Measurements from ENCODE around the gene ARL5A.
"Not testable (repeated sequence)": the region's sequence is repeated elsewhere in the genome, so short reads cannot be mapped to it uniquely, and the experiment has no call there.

Gene ARL5A

DNA sequence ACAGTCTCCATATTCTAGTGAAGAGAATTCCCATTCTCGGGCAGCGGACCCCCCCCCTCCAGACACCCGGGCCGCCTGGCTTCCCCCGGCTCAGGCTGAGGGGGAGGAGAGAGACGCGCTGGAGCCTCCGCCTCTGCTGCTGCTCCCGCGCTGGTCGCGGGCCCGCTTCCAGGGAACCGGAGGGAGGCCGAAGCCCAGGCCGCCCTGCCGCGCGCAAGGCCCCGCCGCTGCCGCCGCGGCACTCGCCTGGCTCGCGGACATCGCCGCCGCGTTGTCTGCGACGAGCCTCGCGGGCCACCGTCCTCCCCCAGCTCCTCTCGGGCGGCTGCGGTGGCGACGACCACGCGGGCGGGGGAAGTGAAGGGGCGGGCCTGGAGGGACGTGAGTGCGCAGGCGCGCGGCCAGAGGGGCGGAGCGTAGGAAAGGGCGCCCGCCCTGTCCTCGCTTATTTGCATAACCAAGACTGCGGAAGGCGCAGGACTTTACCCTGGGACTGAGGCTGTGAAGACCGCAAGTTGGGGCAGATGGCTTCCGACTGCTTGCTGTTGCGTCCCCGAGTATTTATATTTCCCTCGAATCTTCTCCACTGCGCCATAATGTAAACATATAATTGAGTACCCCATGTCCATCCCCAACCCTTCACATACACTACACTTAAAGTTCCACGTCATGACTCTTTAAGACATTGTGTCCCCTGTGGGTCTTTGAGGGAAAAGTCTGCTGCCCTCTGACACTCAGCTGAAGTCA, at the start of gene ARL5A:
TSS of gene ARL5A (minus strand) at position 279 of the 747 bp plus-strand sequence. CDS start at position 34, 245 bp downstream.
- Histone ChIP-seq H3K4me3 (peak within 1 kb of the TSS; percentile 92), H3K27ac (peak within 1 kb of the TSS; percentile 81 to 95)
- TF ChIP-seq, protein P1, sequence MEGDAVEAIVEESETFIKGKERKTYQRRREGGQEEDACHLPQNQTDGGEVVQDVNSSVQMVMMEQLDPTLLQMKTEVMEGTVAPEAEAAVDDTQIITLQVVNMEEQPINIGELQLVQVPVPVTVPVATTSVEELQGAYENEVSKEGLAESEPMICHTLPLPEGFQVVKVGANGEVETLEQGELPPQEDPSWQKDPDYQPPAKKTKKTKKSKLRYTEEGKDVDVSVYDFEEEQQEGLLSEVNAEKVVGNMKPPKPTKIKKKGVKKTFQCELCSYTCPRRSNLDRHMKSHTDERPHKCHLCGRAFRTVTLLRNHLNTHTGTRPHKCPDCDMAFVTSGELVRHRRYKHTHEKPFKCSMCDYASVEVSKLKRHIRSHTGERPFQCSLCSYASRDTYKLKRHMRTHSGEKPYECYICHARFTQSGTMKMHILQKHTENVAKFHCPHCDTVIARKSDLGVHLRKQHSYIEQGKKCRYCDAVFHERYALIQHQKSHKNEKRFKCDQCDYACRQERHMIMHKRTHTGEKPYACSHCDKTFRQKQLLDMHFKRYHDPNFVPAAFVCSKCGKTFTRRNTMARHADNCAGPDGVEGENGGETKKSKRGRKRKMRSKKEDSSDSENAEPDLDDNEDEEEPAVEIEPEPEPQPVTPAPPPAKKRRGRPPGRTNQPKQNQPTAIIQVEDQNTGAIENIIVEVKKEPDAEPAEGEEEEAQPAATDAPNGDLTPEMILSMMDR (IDR thresholded peaks at IDR 0.05) = no peak
- peak; percentile 96 for DNase-seq (ENCODE audit: low spot score)

DNA sequence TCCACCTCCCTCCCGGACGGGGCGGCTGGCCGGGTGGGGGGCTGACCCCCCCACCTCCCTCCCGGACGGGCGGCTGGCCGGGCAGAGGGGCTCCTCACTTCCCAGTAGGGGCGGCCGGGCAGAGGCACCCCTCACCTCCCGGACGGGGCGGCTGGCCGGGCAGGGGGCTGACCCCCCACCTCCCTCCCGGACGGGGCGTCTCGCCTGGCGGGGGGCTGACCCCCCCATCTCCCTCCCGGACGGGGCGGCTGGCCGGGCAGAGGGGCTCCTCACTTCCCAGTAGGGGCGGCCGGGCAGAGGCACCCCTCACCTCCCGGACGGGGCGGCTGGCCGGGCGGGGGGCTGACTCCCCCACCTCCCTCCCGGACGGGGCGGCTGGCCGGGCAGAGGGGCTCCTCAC, 47.4 kb upstream of the ARL5A start:
- not testable (repeated sequence) for DNase-seq (ENCODE audit: low spot score); H3K4me3 ChIP-seq; H3K27ac ChIP-seq

- no peak overlapping the region for H3K27ac ChIP-seq
- no peak for DNase-seq (ENCODE audit: low spot score)
- TF ChIP-seq, protein P1 (IDR thresholded peaks at IDR 0.05) = no peak
These were observed 44.2 kb upstream of the ARL5A start for GRCh38 chr2:151872463-151872862.

DNA sequence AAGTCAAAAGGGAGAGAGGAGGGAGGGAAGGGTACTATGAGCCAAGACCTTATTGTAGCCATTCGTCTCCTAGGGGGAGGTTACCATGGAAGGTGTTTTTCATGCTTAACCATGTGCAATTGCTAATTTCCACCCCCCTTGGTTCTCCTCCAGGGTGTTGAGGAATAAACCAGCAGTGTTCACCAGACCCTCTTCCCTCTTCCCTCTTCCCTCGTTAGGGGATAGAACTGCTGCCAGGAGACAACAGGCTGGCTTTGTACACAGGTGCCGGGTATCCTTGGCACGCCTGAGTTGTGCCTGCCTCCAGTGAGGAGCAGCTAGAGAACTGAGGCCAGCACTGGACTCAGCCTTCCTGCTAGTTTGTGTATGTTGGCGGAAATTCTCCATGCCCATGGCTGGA, 41.1 kb upstream of the ARL5A start:
- Histone ChIP-seq H3K4me3 (no peak overlapping the region), H3K27ac (no peak overlapping the region)
- TF ChIP-seq, protein P1 (IDR thresholded peaks at IDR 0.05) = no peak
- DNase-seq (ENCODE audit: low spot score) = no peak

More at GRCh38 chr2:151872463-151872862, 44.2 kb upstream of the ARL5A start:
- H3K4me3 ChIP-seq = no peak overlapping the region

- TF ChIP-seq, protein P1 (IDR thresholded peaks at IDR 0.05) = no peak
- H3K4me3 ChIP-seq = no peak overlapping the region
- H3K27ac ChIP-seq = no peak overlapping the region
- DNase-seq (ENCODE audit: low spot score) = no peak
These were observed 34.5 kb upstream of the ARL5A start for GRCh38 chr2:151862700-151863099.

GRCh38 chr2:151861174-151861573, 33.0 kb upstream of the ARL5A start:
- H3K27ac ChIP-seq = no peak overlapping the region
- TF ChIP-seq, protein P1 (IDR thresholded peaks at IDR 0.05) = no peak
- no peak for DNase-seq (ENCODE audit: low spot score)

GRCh38 chr2:151860613-151861146, 32.5 kb upstream of the ARL5A start:
- no peak for DNase-seq (ENCODE audit: low spot score)
- TF ChIP-seq, protein P1 (IDR thresholded peaks at IDR 0.05) = no peak
- Histone ChIP-seq H3K4me3 (no peak overlapping the region), H3K27ac (no peak overlapping the region)

More at GRCh38 chr2:151861174-151861573, 33.0 kb upstream of the ARL5A start:
- no peak overlapping the region for H3K4me3 ChIP-seq

All from coronary artery (tissue), 2 donors.